SU-DHL-6 (cell line): Measurements from ENCODE around the gene RALGPS1.

Experiments
- H2AFZ ChIP-seq: fragments of 200-600 bp; sonication (generic); 2 replicates; pipeline ENCODE4 v1.6.1; 2014; ENCODE audit warnings: low read depth, mild to moderate bottlenecking, moderate library complexity, mixed read lengths, antibody characterized with exemption, low read length; ENCODE audit not compliant: severe bottlenecking
- H3F3A ChIP-seq: fragments of 200-600 bp; shearing (Covaris generic); 2 replicates; pipeline ENCODE4 v1.6.0; 2016; ENCODE audit warnings: antibody characterized with exemption, mild to moderate bottlenecking; ENCODE audit not compliant: insufficient read depth
- H3K27ac ChIP-seq: fragments of 200-600 bp; sonication (generic); 2 replicates; pipeline ENCODE4 v1.5.1; 2016; ENCODE audit warnings: low read depth, mild to moderate bottlenecking, low read length, moderate library complexity, mixed read lengths
- H3K27me3 ChIP-seq: fragments of 200-600 bp; sonication (generic), shearing (Covaris generic); 2 replicates; pipeline ENCODE4 v1.6.0; 2014; ENCODE audit warnings: mild to moderate bottlenecking, low read length
- H3K36me3 ChIP-seq: fragments of 200-600 bp; sonication (generic); 2 replicates; pipeline ENCODE4 v1.6.1; 2014; ENCODE audit warnings: mild to moderate bottlenecking, low read length, mixed read lengths
- H3K4me2 ChIP-seq: fragments of 300-600, 200-600 bp; shearing (Covaris generic), sonication (generic); 2 replicates; pipeline ENCODE4 v1.6.0; 2014; ENCODE audit warnings: low read length, low read depth, mild to moderate bottlenecking; ENCODE audit not compliant: poor library complexity, severe bottlenecking
- H3K4me3 ChIP-seq: fragments of 200-600 bp; sonication (generic); 2 replicates; pipeline ENCODE4 v1.5.1; 2014; ENCODE audit warnings: antibody characterized with exemption, low read length, mild to moderate bottlenecking, mixed read lengths; ENCODE audit not compliant: insufficient read depth, poor library complexity, severe bottlenecking
- H3K79me2 ChIP-seq: fragments of 200-600 bp; sonication (generic); 2 replicates; pipeline ENCODE4 v1.6.1; 2014; ENCODE audit warnings: mild to moderate bottlenecking, low read length, moderate library complexity; ENCODE audit not compliant: insufficient read depth
- H3K9ac ChIP-seq: fragments of 200-600 bp; sonication (generic); 2 replicates; pipeline ENCODE4 v1.7.0; 2014; ENCODE audit warnings: mild to moderate bottlenecking, low read length
- H3K9me2 ChIP-seq: fragments of 200-600 bp; sonication (generic); replicated peaks from 2 replicates; pipeline ENCODE4 v1.6.1; 2014; ENCODE audit warnings: low read length; ENCODE audit not compliant: insufficient read depth
- H3K9me3 ChIP-seq: fragments of 200-600 bp; sonication (generic); 2 replicates; pipeline ENCODE4 v1.6.1; 2014; ENCODE audit warnings: low read length, mixed read lengths; ENCODE audit not compliant: insufficient read depth
- H4K20me1 ChIP-seq: fragments of 200-600 bp; sonication (generic); 2 replicates; pipeline ENCODE4 v1.6.1; 2014; ENCODE audit warnings: low read depth, mild to moderate bottlenecking, antibody characterized with exemption, low read length, moderate library complexity, mixed read lengths
- EZH2phosphoT487 ChIP-seq: fragments of 200-600 bp; sonication (generic), shearing (Covaris generic); conservative IDR thresholded peaks from 2 replicates; pipeline ENCODE4 v1.6.1; 2018; ENCODE audit warnings: mild to moderate bottlenecking, antibody characterized with exemption, low read length, moderate library complexity, mixed read lengths
- TF ChIP-seq, protein P1 (sequence below): fragments of 200-600 bp; sonication (generic); IDR thresholded peaks from one replicate; pipeline ENCODE4 v1.5.1; 2017; ENCODE audit warnings: antibody characterized with exemption, mild to moderate bottlenecking, low read length, moderate library complexity; ENCODE audit not compliant: insufficient read depth, poor library complexity, severe bottlenecking

The RALGPS1 gene

DNA sequence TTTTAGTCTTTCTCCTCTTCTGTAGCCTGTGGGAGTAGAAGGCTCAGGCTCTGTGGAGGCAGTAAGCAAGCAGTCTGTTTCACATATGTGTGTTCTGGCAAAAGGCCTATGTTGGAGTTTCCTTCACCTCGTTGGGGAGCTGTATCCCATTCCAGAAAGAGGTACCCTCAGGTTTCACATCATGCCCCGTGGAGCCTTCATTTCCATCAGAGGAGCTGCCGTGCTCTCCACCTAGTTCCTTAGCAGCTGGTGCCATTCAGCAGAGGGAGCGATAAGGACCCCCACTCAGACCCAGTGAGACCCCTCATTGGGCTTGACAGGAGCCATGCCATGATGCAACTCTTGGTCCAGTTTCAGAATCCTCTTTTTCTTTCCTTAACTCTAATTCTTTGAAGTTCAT, 258.5 kb downstream of the RALGPS1 start:
- Histone ChIP-seq H3K4me2 (no peak overlapping the region), H3K9me2 (no peaks in the 10 kb centered on the region), H3K79me2 (no peaks in the 10 kb centered on the region), H3K9me3 (no peaks in the 10 kb centered on the region), H3K4me3 (no peak overlapping the region), H3K9ac (no peak overlapping the region), H3K27ac (no peak overlapping the region), H3K36me3 (no peaks in the 10 kb centered on the region), H3K27me3 (no peaks in the 10 kb centered on the region), H4K20me1 (no peaks in the 10 kb centered on the region), H2AFZ (no peak overlapping the region), H3F3A (no peaks in the 10 kb centered on the region)
- TF ChIP-seq, protein P1, sequence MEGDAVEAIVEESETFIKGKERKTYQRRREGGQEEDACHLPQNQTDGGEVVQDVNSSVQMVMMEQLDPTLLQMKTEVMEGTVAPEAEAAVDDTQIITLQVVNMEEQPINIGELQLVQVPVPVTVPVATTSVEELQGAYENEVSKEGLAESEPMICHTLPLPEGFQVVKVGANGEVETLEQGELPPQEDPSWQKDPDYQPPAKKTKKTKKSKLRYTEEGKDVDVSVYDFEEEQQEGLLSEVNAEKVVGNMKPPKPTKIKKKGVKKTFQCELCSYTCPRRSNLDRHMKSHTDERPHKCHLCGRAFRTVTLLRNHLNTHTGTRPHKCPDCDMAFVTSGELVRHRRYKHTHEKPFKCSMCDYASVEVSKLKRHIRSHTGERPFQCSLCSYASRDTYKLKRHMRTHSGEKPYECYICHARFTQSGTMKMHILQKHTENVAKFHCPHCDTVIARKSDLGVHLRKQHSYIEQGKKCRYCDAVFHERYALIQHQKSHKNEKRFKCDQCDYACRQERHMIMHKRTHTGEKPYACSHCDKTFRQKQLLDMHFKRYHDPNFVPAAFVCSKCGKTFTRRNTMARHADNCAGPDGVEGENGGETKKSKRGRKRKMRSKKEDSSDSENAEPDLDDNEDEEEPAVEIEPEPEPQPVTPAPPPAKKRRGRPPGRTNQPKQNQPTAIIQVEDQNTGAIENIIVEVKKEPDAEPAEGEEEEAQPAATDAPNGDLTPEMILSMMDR = no peak
- TF ChIP-seq EZH2phosphoT487 = no peak

DNA sequence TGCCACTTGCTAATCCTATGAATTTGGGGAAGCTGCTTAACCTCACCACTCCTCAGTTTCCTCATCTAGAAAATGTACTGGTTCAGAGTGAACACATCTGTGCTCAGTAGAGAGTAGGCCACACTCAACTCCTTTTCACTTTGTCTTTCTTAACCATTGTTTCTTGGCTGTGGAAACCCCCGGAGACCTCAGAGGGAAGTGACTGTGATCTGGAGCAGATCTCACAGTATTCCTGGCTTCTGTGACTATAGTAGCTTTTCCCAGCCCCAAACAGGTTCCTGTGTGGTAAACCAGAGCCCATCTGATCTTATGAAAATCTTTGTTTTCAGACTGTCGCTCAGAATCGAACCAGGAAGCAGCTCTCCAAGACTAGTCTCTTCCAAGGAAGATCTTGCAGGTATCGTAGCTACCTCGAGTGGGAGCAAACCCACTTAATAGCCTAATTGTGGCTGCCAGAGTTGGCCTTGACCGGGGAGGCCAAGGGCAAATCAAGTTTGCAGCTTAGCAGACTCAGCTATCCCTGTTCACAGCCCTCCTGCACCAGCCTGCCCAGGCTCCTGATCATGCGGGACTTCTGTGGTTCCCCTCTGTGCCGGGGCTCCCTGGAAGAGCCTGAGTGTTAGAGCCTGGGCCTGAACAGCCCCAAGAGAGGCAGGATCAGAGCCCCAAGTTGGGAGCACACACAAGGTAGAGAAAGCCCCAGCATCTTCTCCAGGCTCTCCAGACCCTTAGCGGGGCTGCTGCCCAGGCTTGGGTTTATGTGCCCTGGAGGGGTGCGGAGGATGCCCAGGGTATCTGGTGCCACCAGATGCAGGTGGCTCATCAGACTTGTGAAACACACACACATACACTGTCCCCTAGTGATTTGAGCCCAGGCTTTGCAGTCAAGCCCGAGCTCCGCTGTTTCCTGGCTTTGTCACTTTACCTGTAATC, 260.1 kb downstream of the RALGPS1 start:
- no peak overlapping the region for H3K4me2 ChIP-seq

DNA sequence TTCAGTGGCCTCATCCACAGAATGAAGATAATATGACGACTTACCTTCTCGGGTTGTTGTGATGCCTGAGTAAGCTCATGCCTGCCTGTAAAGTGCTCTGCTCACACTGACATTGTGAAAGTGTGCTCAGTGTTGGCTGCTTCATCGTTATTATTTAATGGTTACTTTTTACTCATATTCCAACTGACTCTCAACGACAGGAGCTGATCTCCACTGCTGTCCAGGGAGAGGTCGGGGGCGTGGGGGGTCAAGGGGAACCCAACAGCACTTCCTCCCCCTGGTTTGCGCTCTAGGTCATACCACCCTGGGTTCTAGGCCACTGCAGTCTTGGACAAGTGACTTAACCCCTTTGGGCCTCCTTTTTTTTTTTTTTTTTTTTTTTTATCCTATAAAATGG, 260.7 kb downstream of the RALGPS1 start:
- H3K4me2 ChIP-seq = no peak overlapping the region
- TF ChIP-seq EZH2phosphoT487 = no peak
- TF ChIP-seq, protein P1 = no peak
- H3K79me2 ChIP-seq = no peaks in the 10 kb centered on the region
- no peaks in the 10 kb centered on the region for H3K36me3 ChIP-seq
- no peak overlapping the region for H3K4me3 ChIP-seq
- H3F3A ChIP-seq = no peaks in the 10 kb centered on the region
- no peaks in the 10 kb centered on the region for H3K9me2 ChIP-seq
- no peaks in the 10 kb centered on the region for H3K27me3 ChIP-seq
- no peaks in the 10 kb centered on the region for H3K9me3 ChIP-seq
- H4K20me1 ChIP-seq = no peaks in the 10 kb centered on the region
- H3K27ac ChIP-seq = no peak overlapping the region
- no peak overlapping the region for H3K9ac ChIP-seq
- no peak overlapping the region for H2AFZ ChIP-seq

More for the DNA sequence above, 260.1 kb downstream of the RALGPS1 start:
- no peaks in the 10 kb centered on the region for H3K79me2 ChIP-seq
- no peaks in the 10 kb centered on the region for H3F3A ChIP-seq
- H4K20me1 ChIP-seq = no peaks in the 10 kb centered on the region
- no peaks in the 10 kb centered on the region for H3K9me3 ChIP-seq
- no peak overlapping the region for H3K4me3 ChIP-seq
- H2AFZ ChIP-seq = no peak overlapping the region
- no peaks in the 10 kb centered on the region for H3K36me3 ChIP-seq
- H3K27me3 ChIP-seq = no peaks in the 10 kb centered on the region
- TF ChIP-seq, protein P1 = no peak
- TF ChIP-seq EZH2phosphoT487 = no peak
- H3K27ac ChIP-seq = no peak overlapping the region
- no peaks in the 10 kb centered on the region for H3K9me2 ChIP-seq
- H3K9ac ChIP-seq = no peak overlapping the region
